GM12872 (cell line): ENCODE results near the gene GUCA2A.

ENCODE experiments used
- CTCF ChIP-seq: IDR thresholded peaks from 3 replicates; pipeline ENCODE4 v1.5.1; 2011; ENCODE audit warnings: low read depth, mild to moderate bottlenecking, low read length, moderate library complexity; ENCODE audit not compliant: insufficient read depth

GUCA2A gene

GRCh38 chr1:42164551-42165420, at the start of gene GUCA2A:
TSS of gene GUCA2A (minus strand) at chr1:42164745. CDS start at chr1:42164712, 33 bp downstream.
- no peak for TF ChIP-seq CTCF

- TF ChIP-seq CTCF = no peak
These were observed 46.7 kb upstream of the GUCA2A start for GRCh38 chr1:42211224-42211623.

GRCh38 chr1:42210421-42211133, 46.0 kb upstream of the GUCA2A start:
- no peak for TF ChIP-seq CTCF

GRCh38 chr1:42209526-42210251, 45.1 kb upstream of the GUCA2A start:
- TF ChIP-seq CTCF = no peak

- TF ChIP-seq CTCF = no peak
These were observed 41.6 kb upstream of the GUCA2A start for GRCh38 chr1:42206164-42206563.

GRCh38 chr1:42201986-42202385, 37.4 kb upstream of the GUCA2A start:
- no peak for TF ChIP-seq CTCF

GRCh38 chr1:42198251-42198650, 33.7 kb upstream of the GUCA2A start:
- TF ChIP-seq CTCF = no peak
